ENCODE measurements around the gene B3GNT3. TPM values are rescaled to one million over a fixed set of nuclear protein-coding genes. Genes with fewer than 3 reads are reported as not detected.
"Not testable (repeated sequence)": the region's sequence is repeated elsewhere in the genome, so short reads cannot be mapped to it uniquely, and the experiment has no call there.

The B3GNT3 gene
- total RNA-seq, 2 donors from 2014 or later, result 2.3 TPM; not detected in 1

GRCh38 chr19:17778251-17778967, 16.5 kb upstream of the B3GNT3 start:
- H3K36me3 ChIP-seq, result no peaks in the 10 kb centered on the region
- H3K4me3 ChIP-seq, result peak overlapping the region; percentile 49
- DNase-seq (ENCODE audit: low spot score), result no peak
- peaks cover 12% of the 10 kb centered on the region for H3K27me3 ChIP-seq (replicated peaks; ENCODE audit: insufficient read depth)
- no peaks in the 10 kb centered on the region for H3K9me3 ChIP-seq
- TF ChIP-seq CTCF (IDR thresholded peaks at IDR 0.05), result no peak
- no peak for ATAC-seq (ENCODE audit: insufficient number of reproducible peaks, low FRiP score, low read depth)
- H3K4me1 ChIP-seq (ENCODE audit: control insufficient read depth in 1 of 2, low read depth in 2 of 2), result peaks cover 0 to 6% of the 10 kb centered on the region in 2 donors
- H3K27ac ChIP-seq, result no peak overlapping the region

GRCh38 chr19:17778968-17779929, 15.7 kb upstream of the B3GNT3 start:
- no peak for DNase-seq (ENCODE audit: low spot score)
- Histone ChIP-seq H3K36me3 (no peaks in the 10 kb centered on the region), H3K27ac (no peak overlapping the region), H3K4me1 (ENCODE audit: control insufficient read depth in 1 of 2, low read depth in 2 of 2) (peaks cover 0 to 6% of the 10 kb centered on the region in 2 donors), H3K9me3 (no peaks in the 10 kb centered on the region), H3K27me3 (replicated peaks; ENCODE audit: insufficient read depth) (peaks cover 12% of the 10 kb centered on the region), H3K4me3 (peak overlapping the region; percentile 49)
- ATAC-seq (ENCODE audit: insufficient number of reproducible peaks, low FRiP score, low read depth), result no peak
- TF ChIP-seq CTCF (IDR thresholded peaks at IDR 0.05), result no peak

- Histone ChIP-seq H3K27me3 (replicated peaks; ENCODE audit: insufficient read depth) (peaks cover 12% of the 10 kb centered on the region), H3K27ac (no peak overlapping the region), H3K4me1 (ENCODE audit: control insufficient read depth in 1 of 2, low read depth in 2 of 2) (peaks cover 0 to 6% of the 10 kb centered on the region in 2 donors), H3K9me3 (no peaks in the 10 kb centered on the region), H3K4me3 (no peak overlapping the region), H3K36me3 (no peaks in the 10 kb centered on the region)
- ATAC-seq (ENCODE audit: insufficient number of reproducible peaks, low FRiP score, low read depth) (no peak), DNase-seq (ENCODE audit: low spot score) (no peak)
- TF ChIP-seq CTCF (IDR thresholded peaks at IDR 0.05), result no peak
Measured at GRCh38 chr19:17780781-17781180, 14.2 kb upstream of the B3GNT3 start.

DNA sequence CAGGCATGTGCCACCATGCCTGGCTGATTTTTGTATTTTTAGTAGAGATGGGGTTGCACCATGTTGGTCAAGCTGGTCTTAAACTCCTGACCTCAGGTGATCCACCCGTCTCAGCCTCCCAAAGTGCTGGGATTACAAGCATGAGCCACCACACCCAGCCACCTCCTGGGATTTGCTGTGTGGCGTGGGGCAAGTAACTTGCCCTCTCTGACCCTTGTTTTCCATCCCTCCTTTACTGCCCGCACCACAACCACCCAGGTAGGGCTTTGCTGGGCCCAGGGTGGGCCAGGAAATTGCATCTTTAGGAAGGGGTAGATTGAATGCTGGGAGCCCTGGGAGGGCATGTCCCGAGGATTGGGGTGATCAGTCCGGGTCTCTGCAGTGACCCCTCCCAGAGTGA, 11.2 kb upstream of the B3GNT3 start:
- not testable (repeated sequence) for ATAC-seq (ENCODE audit: insufficient number of reproducible peaks, low FRiP score, low read depth); H3K9me3 ChIP-seq; H3K4me3 ChIP-seq; DNase-seq (ENCODE audit: low spot score); H3K27ac ChIP-seq; H3K4me1 ChIP-seq (ENCODE audit: control insufficient read depth in 1 of 2, low read depth in 2 of 2); H3K36me3 ChIP-seq; H3K27me3 ChIP-seq (replicated peaks; ENCODE audit: insufficient read depth)

DNA sequence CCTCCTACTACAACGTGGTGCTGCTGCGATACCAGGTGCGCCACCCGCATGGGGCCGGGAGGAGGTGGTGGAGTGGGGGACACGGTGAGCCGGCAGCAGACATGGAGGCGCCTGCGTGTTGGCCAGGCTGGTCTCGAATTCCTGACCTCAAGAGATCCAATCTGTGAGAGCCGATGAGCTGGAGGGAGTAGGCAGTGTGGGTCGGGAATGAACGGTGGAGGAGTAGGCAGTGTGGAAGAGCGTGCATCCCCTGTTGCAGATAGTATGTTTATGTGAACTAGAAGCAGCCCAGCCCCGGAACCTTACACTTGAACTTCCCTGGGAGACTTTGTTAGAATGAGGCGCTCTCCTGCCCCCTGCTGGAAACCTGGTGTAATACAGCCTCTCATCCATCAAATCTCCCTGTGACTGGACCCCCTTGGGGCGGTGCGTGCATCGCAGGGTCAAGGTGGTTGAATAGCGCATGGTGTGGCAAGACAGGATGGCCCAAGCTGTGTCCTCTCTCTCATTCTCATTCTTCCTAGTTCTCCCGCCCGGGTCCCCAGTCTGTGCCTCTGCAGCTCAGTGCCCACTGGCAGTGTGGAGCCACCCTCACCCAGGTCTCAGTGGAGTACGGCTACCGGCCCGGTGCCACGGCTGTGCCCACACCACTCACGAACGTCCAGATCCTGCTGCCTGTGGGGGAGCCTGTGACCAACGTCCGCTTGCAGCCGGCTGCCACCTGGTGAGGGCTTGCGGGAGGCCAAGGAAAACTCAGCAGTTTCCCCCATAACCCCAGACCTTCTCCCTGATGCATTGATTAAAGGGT, 10.5 kb upstream of the B3GNT3 start:
- no peaks in the 10 kb centered on the region for H3K36me3 ChIP-seq
- no peak overlapping the region for H3K4me3 ChIP-seq
- no peaks in the 10 kb centered on the region for H3K4me1 ChIP-seq (ENCODE audit: control insufficient read depth in 1 of 2, low read depth in 2 of 2)
- H3K9me3 ChIP-seq, result no peaks in the 10 kb centered on the region
- DNase-seq (ENCODE audit: low spot score), result no peak
- ATAC-seq (ENCODE audit: insufficient number of reproducible peaks, low FRiP score, low read depth), result no peak
- H3K27me3 ChIP-seq (replicated peaks; ENCODE audit: insufficient read depth), result no peaks in the 10 kb centered on the region
- peak; percentile 75 for TF ChIP-seq CTCF (IDR thresholded peaks at IDR 0.05)
- no peak overlapping the region for H3K27ac ChIP-seq

Measured in thoracic aorta (tissue), 2 donors.